DOHH2 (cell line): ENCODE results near the gene SUSD1.

Source experiments
- H3F3A ChIP-seq: fragments of 200-600 bp; sonication (generic), shearing (Covaris generic); 2 replicates; pipeline ENCODE4 v1.6.0; 2016; ENCODE audit warnings: antibody characterized with exemption, mild to moderate bottlenecking; ENCODE audit not compliant: control insufficient read depth, insufficient read depth
- H3K27ac ChIP-seq: fragments of 200-600 bp; sonication (generic); 2 replicates; pipeline ENCODE4 v1.5.1; 2014; ENCODE audit warnings: low read depth, mild to moderate bottlenecking, low read length, moderate library complexity
- H3K27me3 ChIP-seq: fragments of 200-600 bp; sonication (generic); 2 replicates; pipeline ENCODE4 v1.6.1; 2014; ENCODE audit warnings: mild to moderate bottlenecking, low read length, mixed read lengths; ENCODE audit not compliant: control insufficient read depth
- H3K36me3 ChIP-seq: fragments of 200-600 bp; sonication (generic); 2 replicates; pipeline ENCODE4 v1.6.1; 2014; ENCODE audit warnings: mild to moderate bottlenecking, low read length, moderate library complexity, mixed read lengths; ENCODE audit not compliant: control insufficient read depth
- H3K4me1 ChIP-seq: fragments of 200-600 bp; sonication (generic); 2 replicates; pipeline ENCODE4 v1.6.1; 2014; ENCODE audit warnings: mild to moderate bottlenecking, low read length, mixed read lengths; ENCODE audit not compliant: control insufficient read depth
- H3K4me2 ChIP-seq: fragments of 200-600 bp; sonication (generic); 2 replicates; pipeline ENCODE4 v1.6.0; 2014; ENCODE audit warnings: mild to moderate bottlenecking, low read length, moderate library complexity
- H3K4me3 ChIP-seq: fragments of 200-600 bp; sonication (generic); 2 replicates; pipeline ENCODE4 v1.5.1; 2014; ENCODE audit warnings: mild to moderate bottlenecking, low read length, mixed read lengths
- H3K79me2 ChIP-seq: fragments of 200-600 bp; sonication (generic); 2 replicates; pipeline ENCODE4 v1.6.1; 2014; ENCODE audit warnings: mild to moderate bottlenecking, low read length, mixed read lengths; ENCODE audit not compliant: control insufficient read depth
- H3K9me2 ChIP-seq: fragments of 200-600 bp; sonication (generic); replicated peaks from 2 replicates; pipeline ENCODE4 v1.6.1; 2014; ENCODE audit warnings: mild to moderate bottlenecking, low read length, mixed read lengths; ENCODE audit not compliant: control insufficient read depth
- H3K9me3 ChIP-seq: fragments of 200-600 bp; sonication (generic); 2 replicates; pipeline ENCODE4 v1.6.1; 2014; ENCODE audit warnings: antibody characterized with exemption, low read length, mixed read lengths; ENCODE audit not compliant: control insufficient read depth, insufficient read depth
- H4K20me1 ChIP-seq: fragments of 200-600 bp; sonication (generic); 2 replicates; pipeline ENCODE4 v1.6.0; 2014; ENCODE audit warnings: low read depth, mild to moderate bottlenecking, antibody characterized with exemption, low read length, moderate library complexity; ENCODE audit not compliant: control insufficient read depth, insufficient read depth
- CTCF ChIP-seq: fragments of 200-600 bp; sonication (generic); IDR thresholded peaks from one replicate; pipeline ENCODE4 v1.5.1; 2014; ENCODE audit warnings: antibody characterized with exemption, mild to moderate bottlenecking, low read depth, low read length; ENCODE audit not compliant: poor library complexity, severe bottlenecking
- EZH2phosphoT487 ChIP-seq: fragments of 200-600 bp; sonication (generic); IDR thresholded peaks from 2 replicates; pipeline ENCODE4 v1.6.1; 2017; ENCODE audit warnings: borderline replicate concordance, mild to moderate bottlenecking, antibody characterized with exemption, low read length, moderate library complexity, mixed read lengths

The SUSD1 gene

GRCh38 chr9:112043423-112043822 is 131.7 kb downstream of the SUSD1 start:
- Histone ChIP-seq H3F3A (peaks cover 4% of the 10 kb centered on the region; the same call in 1 of the 2 replicates), H3K4me3 (no peak overlapping the region), H3K27me3 (no peaks in the 10 kb centered on the region), H3K9me2 (no peaks in the 10 kb centered on the region), H3K27ac (no peak overlapping the region), H3K4me2 (no peak overlapping the region), H3K79me2 (no peaks in the 10 kb centered on the region), H3K36me3 (no peaks in the 10 kb centered on the region), H3K4me1 (peaks cover 16% of the 10 kb centered on the region), H3K9me3 (peaks cover 8% of the 10 kb centered on the region; the same call in 1 of the 2 replicates), H4K20me1 (no peaks in the 10 kb centered on the region)
- no peak for TF ChIP-seq EZH2phosphoT487
- no peak for TF ChIP-seq CTCF

GRCh38 chr9:112042769-112043168 is 132.3 kb downstream of the SUSD1 start:
- H3F3A ChIP-seq: peaks cover 10% of the 10 kb centered on the region
- TF ChIP-seq CTCF (no peak), EZH2phosphoT487 (no peak)
- no peaks in the 10 kb centered on the region for H3K36me3 ChIP-seq
- H3K9me3 ChIP-seq: peaks cover 8% of the 10 kb centered on the region; the same call in 1 of the 2 replicates
- no peak overlapping the region for H3K4me2 ChIP-seq
- H3K27me3 ChIP-seq: no peaks in the 10 kb centered on the region
- H3K4me1 ChIP-seq: peaks cover 23% of the 10 kb centered on the region
- no peak overlapping the region for H3K27ac ChIP-seq
- H3K4me3 ChIP-seq: no peak overlapping the region
- no peaks in the 10 kb centered on the region for H3K79me2 ChIP-seq
- no peaks in the 10 kb centered on the region for H3K9me2 ChIP-seq
- H4K20me1 ChIP-seq: no peaks in the 10 kb centered on the region

- peaks cover 23% of the 10 kb centered on the region for H3K4me1 ChIP-seq
- no peak overlapping the region for H3K4me2 ChIP-seq
- TF ChIP-seq CTCF: no peak
- TF ChIP-seq EZH2phosphoT487: no peak
- H4K20me1 ChIP-seq: no peaks in the 10 kb centered on the region
- no peaks in the 10 kb centered on the region for H3K9me2 ChIP-seq
- peaks cover 2% of the 10 kb centered on the region; the same call in 1 of the 2 replicates for H3K9me3 ChIP-seq
- peaks cover 15% of the 10 kb centered on the region for H3F3A ChIP-seq
- no peaks in the 10 kb centered on the region for H3K27me3 ChIP-seq
- H3K4me3 ChIP-seq: no peak overlapping the region
- no peaks in the 10 kb centered on the region for H3K36me3 ChIP-seq
- H3K27ac ChIP-seq: no peak overlapping the region
- H3K79me2 ChIP-seq: no peaks in the 10 kb centered on the region
These were observed 132.9 kb downstream of the SUSD1 start for GRCh38 chr9:112042244-112042638.
